ENCODE results near the gene NEK8.

NEK8 gene

DNA sequence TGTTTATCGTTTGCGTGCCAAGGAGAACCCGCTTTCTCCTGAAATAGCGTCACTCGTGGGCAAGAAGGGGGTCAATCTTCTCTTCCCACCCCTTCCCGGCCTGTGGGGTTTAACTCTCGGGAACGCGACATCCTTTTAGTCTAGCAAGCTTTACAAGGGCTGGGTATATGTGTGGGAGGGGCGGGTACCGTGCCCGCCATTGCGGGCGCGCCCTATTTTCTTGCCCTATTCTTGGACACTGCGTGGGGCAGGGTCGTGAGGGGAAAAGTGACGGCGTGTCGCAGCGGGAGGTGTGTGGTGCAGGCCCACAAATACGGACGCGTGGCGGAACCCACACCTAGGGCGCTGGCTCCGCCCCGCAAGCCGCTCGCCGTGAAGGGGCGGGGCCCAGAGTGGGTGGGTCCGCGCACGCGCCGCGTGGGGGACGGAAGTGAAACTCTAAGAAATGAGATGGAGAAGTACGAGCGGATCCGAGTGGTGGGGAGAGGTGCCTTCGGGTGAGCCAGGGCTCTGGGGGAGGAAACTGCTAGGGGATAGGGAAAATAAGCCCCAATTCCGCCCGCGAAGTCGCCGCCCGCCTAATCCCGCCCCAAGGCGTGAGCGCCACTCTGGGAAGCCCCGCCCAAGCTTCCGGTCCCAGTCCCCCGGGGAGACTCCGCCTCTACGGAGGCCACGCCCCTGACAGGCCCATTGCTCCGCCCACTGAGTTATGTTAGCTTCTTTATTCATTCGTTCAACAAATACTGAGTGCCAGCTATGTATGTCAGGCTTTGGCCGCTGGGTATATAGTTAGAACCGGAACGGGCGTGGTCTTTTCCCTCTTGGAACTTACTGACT is at the start of gene NEK8:
Gene NEK8, plus strand, starts transcription at position 425 of the 837 bp plus-strand sequence. Its CDS starts 26 bp downstream, at position 451.
- peak; percentile 79 to 92 for DNase-seq

DNA sequence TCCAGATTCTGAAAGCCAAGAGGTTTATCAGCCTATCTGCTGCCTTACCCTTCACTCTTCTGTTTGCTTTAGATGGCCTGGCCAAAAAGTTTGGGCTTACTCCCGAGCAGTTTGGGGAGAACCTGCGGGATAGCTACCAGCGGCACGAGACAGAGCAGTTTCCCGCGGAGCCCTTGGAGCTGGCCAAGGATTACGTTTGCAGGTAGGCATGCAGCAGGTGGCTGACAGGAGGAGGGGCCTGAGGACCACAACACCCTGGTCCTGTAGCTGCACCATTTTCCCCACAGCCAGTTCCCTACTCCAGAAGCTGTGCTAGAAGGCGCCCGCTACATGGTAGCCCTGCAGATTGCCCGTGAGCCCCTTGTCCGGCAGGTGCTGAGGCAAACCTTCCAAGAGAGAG is 45.9 kb upstream of the NEK8 start:
- no peak for DNase-seq

DNA sequence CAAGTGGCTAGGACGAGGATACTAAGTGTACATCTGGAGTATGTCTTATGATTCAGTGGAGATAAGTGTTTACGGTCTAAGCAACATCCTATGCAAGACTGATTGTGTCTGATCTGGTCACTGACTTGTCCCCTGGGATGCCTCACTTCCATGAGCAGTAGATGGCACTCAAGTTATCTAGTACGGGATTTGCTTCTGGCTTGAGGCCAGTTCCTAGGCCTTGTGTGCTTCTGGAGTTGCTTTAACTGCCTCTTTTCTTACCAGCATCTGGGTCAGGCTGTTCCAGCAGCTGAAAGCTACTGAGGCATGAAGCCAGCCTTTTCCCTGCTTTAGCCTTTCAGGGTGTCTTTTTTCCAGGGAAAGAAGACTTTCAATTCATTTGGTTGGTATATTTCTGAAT is 43.6 kb upstream of the NEK8 start:
- DNase-seq: peak in 1 of 2 experiments; percentile 21

DNA sequence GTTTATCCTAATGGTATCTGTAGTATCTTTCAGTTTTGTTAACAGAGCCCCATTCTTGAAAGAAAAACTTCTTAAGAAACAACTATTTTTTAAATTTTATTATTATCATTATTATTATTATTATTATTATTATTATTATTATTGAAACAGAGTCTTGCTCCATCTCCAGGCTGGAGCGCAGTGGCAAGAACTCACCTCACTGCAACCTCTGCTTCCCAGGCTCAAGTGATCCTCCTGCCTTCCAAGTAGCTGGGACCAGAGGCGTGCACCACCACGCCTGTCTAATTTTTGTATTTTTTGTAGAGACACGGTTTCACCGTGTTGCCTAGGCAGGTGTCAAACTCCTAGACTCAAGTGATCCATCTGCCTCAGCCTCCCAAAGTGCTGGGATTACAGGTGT is 43.2 kb upstream of the NEK8 start:
- DNase-seq: no peak

DNA sequence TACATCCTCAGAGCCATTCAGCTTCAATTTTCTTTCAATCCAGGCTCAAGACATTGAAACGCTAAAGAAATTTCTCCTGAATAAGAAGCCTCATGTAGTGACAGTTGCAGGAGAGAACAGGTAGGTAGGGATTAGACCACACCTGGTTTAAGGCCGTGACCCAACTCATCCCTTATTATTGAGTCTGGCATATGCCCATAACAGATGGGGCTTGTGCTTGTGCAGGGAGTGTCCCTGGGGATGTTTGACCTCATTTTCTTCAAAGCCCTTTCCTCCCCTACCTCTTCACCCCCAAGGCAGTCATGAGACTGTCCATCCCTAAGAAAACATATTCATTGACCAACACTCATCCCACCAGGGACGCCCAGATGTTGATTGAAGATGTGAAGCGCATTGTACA is 42.3 kb upstream of the NEK8 start:
- no peak for DNase-seq

DNA sequence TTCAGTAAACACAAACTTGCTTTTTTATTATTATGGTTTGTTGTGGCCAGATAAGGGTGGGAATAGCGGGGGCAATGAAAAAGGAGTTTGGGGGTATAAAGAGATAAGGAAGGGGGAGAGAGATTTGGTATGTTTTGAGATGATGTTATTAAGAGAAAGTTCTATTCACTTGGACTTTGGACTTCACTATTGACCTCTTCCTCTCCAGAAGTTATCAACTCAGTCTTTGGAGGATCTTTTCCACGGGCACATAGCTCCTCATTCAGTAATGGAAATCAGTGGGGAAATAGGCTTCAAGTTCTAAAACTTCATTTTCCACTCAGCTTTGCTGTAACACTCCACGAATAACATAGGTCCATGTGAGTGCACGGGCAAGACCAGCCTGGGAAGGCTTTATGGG is 40.1 kb upstream of the NEK8 start:
- no peak for DNase-seq

DNA sequence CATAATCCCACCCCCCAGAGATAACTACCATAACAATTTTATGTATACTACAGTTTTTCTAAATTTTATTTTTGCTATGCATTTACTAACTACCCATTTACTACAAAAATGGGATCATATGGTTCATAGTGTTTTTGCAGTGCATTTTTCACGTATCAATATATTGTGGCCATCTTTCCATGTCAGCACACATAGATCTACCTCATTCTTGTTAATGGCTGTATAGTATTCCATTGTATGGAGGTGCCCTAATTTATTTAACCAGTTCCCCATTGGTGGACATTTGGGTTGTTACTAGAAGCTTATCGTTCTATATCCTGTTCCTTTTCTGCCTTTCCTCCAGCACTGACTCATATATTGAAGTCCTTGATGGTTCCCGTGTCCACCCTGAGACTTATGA is 39.6 kb upstream of the NEK8 start:
- DNase-seq: no peak

DNA sequence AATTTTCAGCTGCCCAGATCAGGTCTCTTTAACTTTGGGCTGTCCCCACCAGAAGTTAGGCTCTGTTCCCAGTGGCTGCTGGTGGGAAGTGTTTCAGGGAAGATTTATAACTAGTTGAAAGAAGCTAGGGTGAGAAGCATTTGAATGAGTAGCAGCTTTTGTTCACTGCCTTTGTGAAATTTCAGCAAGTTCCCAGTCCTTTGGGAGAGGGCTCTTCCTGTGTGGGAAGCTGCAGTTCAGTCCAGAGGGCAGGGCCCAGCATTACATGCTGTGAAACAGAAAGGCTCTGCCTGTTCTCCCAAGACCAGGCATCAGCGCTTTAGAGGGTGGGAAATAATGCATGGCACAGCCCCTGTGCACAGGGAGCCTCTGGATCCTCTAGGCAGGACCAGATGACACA is 34.7 kb upstream of the NEK8 start:
- no peak for DNase-seq

DNA sequence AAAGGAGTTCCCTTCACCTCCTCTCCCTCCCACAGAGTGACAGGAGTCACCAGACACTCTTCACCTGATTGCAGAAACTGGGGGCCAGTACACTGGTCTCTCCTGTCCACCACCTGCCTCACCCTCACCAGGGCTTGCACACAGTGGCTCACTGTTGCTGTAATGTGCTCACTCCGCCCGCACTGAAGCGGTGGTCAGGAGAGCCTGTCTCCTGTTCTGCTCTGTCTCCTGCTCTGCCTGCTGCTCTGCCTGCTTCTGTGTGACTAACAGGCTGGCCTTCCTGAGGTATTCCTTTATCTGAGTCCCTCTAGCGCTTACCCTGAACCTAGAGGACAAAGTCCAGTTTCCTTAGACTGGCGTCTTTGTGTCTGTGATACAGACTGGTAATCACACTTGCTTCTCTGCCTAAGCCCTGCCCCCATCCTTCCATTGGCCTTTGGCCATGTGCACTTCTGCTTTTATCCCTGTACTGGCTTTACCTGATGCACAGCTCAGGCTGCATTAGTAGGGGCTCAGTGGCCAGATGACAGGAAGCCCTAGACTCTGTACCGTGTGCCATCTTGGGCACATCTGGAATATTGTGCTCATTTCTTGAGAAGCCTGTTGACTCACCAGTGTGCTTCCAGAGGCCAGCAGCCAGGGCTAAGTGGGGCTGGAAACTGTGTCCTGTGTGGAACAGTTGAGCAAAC is 30.2 kb upstream of the NEK8 start:
- DNase-seq: no peak

DNA sequence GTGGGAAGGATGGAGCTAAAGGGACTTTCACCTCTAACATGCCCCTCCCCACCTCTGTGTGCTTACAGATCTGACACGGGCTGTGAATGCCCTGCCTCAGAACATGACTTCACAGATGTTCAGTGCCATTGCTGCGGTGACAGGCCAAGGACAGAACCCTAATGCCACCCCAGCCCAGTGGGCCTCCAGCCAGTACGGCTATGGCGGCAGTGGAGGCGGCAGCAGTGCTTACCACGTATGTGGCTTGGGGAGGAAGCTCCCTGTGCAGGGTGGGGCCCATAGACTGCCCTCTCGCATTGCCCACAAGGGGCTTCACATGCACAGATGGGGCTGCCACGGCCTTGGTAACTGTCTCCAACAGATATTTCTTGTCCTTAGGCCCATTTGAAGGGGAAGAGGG is 28.3 kb upstream of the NEK8 start:
- DNase-seq: no peak

DNA sequence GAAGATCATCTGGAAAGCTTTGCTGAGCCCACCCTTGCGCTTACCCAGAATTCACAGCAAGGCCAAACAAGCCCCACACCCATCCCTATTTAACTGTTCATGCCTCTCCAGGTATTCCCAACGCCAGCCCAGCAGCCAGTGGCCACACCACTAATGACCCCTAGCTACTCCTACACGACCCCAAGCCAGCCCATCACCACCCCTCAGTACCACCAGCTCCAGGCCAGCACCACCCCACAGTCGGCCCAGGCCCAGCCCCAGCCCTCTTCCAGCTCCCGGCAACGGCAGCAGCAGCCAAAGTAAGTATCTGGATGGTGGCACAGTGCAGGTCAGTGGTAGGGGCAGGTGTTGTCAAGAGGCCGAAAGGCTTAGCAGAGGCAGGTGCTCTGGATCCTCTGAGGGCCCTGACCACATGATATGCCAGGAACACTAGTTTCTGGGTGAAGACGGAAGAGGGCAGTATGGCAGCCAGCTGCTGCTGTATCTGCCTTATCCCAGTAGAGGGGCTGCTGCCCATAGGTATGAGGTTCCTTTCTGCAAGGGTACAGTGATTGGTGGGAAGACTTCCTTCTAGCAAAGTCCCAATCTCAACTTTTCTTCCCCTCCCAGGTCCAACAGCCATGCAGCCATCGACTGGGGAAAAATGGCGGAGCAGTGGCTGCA is 27.6 kb upstream of the NEK8 start:
- DNase-seq: no peak

DNA sequence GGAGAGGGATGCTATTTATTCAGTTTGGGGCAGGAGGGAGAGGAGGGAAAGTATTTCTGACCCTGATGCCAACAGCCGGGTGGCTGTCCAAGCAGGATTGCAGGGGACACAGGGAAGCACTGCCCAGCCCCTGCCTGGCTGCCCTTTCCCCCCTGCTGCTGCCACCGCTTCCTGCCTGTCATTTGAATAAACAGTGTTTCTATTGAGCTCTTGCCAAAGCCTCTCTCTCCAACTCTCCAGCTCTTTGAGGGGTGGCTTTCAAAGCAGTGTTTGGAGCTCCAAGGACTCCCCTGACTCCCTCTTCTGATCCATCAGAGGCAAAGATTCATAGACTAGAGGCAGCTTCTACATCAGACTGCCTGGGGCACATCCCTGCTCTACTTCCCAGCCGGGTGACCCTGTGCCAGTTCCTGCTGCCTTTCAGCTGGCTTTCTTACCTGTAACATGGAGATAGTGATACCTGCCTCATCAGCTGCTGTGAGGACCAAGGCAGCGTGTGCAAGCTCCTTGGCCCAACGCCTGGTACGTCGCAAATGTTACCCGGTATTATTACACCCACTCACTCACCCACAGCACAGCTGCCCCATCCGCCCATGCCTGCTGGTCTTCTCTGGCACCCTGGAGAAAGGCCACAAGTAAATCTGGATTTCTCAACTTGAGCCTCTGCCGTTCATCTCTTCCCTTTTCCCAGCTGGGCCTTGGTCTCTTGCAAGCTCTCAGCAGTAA is 26.4 kb upstream of the NEK8 start:
- DNase-seq: no peak

DNA sequence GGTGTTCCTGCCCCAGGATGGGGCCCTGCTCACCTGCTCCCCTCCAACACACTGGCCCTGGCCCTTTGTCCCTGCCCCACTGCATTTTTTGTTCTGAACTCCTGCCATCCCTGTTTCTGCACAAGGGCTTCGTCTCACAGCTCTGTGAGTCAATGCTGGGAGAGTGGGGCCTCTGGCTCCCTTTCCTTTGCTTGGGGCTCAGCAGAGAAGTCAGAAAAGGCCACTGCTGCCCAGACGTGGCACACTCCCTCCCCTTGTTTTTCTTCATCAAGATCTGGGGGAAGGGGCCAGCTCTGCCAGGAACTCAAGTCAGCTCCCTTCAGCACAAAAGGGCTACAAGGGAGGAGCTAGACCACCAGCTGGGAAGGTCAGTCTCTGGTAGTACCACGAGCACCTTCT is 25.8 kb upstream of the NEK8 start:
- DNase-seq: no peak

DNA sequence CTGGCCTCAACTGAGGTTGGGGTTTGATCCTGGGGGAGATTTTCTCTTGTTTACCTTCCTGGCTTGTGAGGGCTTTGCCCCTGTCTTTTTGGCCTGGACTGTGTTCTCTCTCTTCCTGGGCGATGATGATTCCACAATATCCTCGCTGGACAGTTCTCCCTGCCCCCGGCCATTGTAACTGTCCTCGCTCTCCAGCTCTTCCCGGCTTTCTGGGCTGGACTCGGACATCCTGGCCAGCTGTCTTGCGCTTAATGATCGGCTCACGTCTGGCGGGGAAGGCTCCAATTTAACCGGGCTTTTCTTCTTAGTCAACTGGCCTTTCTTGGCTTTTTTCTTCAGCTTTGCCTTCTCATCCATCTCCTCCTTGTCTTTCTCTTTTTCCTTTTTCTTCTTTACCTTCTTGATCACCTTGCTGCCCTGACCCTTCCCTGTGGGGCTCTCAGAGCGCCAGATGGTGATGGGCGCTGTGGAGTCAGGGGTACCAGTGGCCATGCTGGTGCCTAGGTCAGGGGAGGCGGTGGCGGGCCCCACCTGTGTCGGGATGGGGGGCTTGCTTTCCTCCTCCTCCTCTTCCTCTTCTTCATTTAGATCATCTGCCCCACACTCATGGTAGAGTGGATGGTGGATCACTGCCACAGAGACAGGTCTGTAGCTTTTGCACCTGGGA is 24.9 kb upstream of the NEK8 start:
- no peak for DNase-seq

DNA sequence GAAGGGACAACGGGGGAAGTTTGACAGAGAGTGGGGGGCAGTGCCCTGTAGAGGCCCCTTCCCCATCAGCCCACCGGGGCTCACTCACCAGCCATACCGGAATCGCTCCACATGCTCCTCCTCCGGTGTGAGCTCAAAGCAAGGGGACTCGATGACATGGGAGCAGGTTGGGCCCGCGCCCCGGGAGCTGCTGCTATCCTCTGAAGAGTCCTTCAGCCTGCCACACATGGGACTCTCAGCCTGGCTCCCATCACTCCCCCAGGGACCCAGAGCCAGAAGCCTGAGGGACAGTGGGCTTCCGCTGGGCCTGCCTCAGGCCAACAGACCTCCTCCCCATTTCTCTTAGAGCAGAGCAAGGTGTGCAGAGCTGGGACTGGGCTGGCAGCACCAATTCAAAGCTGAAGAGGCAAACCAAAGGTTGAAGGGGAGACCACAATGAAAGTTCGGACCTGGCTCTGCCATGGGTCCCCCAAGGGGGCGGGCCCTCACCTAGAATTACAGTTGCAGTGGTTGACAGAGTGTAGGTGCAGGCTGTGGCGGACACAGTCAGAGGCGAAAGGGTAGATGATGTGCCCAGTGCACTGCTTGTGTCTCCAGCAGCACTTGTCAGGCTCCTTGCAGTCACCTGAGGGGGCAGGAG is 24.2 kb upstream of the NEK8 start:
- DNase-seq: no peak

DNA sequence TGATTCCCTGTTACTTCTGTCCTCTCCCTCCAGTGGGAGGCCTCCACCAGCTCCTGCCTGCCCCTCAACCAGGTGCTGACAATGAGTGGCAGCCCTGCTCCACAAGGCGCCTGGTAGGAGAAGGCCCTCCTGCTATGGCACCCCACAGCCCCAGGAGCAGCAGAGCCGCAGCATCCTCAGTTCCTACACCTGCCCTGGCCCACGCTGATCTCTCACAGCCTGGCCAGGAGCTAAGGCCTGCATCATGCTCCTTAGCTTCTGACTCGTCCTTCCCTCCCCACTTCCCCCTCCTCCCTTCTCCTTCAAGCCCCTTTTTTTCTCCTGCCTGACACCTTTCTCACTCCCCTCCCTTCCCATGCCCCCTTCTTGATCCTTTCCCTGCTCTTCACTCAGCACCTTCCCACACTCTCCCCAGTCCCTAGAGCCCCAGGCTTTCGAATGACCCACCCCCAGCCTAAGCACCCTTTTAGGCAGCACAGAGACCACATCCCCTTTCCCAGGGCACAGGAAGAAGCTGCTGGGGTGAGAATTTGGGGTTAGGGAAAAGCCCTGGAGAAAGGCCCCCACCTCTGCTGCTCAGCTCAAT is 23.4 kb upstream of the NEK8 start:
- no peak for DNase-seq

DNA sequence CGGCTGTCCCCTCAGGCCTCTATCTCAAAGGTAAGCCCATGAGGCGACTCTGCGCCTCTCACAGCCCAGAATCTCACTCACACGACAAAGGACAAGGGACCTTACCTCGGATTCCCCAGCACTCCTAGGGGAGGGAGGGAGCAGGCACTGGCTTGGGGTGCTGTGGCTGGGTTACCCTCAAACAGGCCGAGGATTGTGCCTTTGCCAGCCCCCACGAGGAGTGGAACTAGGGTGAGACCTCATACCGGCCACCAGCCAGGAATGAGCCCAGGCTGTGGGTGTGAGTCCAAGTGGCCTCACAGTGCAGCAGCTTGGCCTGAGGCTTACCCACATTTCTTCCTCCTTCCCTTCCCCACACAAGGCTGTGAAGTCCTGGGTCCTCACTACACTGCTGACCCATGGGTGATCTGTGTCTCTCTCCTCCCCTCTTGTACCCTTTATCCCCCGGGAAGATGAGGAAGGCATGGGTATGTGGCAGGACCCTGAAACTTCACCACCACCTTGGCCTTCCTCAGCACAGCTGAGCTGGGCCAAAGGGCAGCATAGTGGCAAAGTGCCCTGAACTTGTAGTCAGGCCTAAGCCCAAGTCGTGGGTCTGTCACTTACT is 22.8 kb upstream of the NEK8 start:
- DNase-seq: no peak

DNA sequence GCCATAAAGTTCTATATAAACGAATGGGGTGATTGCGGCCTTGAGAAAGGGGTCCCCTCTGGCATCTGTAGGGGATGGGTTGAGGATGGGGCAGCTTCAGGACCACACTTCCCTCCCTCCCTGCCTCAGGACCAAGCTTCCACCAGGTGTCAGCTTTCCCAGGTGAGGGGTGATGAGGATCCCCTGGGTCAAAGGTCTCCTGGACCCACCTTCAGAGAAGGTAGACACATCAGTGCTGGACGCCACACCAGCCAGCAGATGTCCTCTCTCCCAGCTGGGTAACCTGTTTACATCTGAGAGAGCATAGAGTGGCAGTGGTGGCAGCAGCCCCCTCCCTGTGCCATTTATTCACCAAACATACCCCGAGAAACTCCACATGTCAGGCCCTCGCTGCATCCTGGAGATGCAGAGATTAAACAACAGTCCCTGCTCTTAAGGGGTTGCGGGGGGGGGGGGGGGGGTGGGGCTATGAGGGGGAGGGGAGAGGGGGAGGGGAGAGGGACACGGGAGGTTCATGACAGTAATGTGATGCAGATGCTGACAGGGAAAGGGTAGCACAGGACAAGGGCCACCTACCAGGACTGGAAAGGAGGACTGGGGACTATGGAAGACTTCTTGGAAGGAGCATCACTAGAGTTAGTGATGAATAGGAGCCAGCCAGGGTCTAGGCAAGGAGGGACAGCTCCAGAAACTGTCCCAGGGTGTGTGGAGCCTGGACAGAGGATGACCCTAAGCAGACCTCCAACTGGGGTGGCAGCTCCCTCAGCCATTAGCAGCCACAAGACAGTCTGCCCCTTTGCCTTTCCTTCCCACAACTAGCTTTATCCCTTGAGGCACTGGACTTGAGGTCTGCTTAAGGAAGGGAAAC is 21.9 kb upstream of the NEK8 start:
- DNase-seq: no peak

DNA sequence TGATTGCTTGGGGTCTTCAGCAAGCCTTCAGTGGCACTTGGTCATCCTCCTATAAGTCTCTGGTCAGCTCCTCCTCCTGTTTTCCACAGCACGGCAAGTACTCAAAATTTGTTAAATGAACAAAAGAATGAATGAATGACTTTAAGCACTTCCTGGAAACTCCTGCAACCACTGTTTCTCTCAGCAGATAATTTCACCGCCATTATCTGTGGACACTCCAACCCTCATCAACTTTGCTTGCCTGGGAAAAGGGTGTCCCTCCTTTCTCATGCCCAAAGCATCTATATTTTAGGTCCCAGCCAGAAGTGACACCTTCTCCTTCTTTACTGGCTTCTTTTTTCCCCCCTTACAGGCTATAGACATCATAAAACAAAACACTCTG is 21.3 kb upstream of the NEK8 start:
- DNase-seq: no peak
